Peyer's patch (tissue), 4 donors: ENCODE data around the gene BSN.

Experiments used
- CTCF ChIP-seq, 6 experiments: fragments of 450-650 bp in 4 of 6; fragments of 200-600 bp in 2 of 6; sonication (generic) in 1 of 6; IDR thresholded peaks; one replicate each; pipeline ENCODE4 v1.5.1; 2017 to 2019; ENCODE audit warnings: antibody characterized with exemption in 6 of 6, mild to moderate bottlenecking in 3 of 6, moderate library complexity in 1 of 6
- POLR2A ChIP-seq, 2 donors: fragments of 450-650 bp; IDR thresholded peaks; one replicate each; pipeline ENCODE4 v1.5.1; 2017; ENCODE audit warnings: antibody characterized with exemption in 2 of 2, mild to moderate bottlenecking in 2 of 2, moderate library complexity in 2 of 2

- no peak for TF ChIP-seq CTCF (IDR thresholded peaks at IDR 0.05)
- TF ChIP-seq POLR2A (IDR thresholded peaks at IDR 0.05) = no peak
Measured at GRCh38 chr3:49628249-49628648, 74.0 kb downstream of the BSN start.
